Ishikawa (cell line): ENCODE results near the gene GNG4.

Source experiments
- CEBPB ChIP-seq: IDR thresholded peaks from 2 replicates; pipeline ENCODE4 v1.6.1; 2012
- CREB1 ChIP-seq: IDR thresholded peaks from 2 replicates; pipeline ENCODE4 v1.6.1; 2012; ENCODE audit warnings: low read depth
- EGR1 ChIP-seq: IDR thresholded peaks from 2 replicates; pipeline ENCODE4 v1.6.1; 2012
- EP300 ChIP-seq: IDR thresholded peaks from 2 replicates; pipeline ENCODE4 v1.6.1; 2012; ENCODE audit warnings: borderline replicate concordance
- FOXM1 ChIP-seq: IDR thresholded peaks from 2 replicates; pipeline ENCODE4 v1.6.1; 2012; ENCODE audit warnings: low read depth, borderline replicate concordance
- MAX ChIP-seq: IDR thresholded peaks from 2 replicates; pipeline ENCODE4 v1.6.1; 2012
- NFIC ChIP-seq: IDR thresholded peaks from 2 replicates; pipeline ENCODE4 v1.6.1; 2012
- RAD21 ChIP-seq: IDR thresholded peaks from 2 replicates; pipeline ENCODE4 v1.6.1; 2012; ENCODE audit warnings: low read depth
- REST ChIP-seq: IDR thresholded peaks from 2 replicates; pipeline ENCODE4 v1.6.1; 2012; ENCODE audit warnings: low read depth, mild to moderate bottlenecking
- TAF1 ChIP-seq: IDR thresholded peaks from 2 replicates; pipeline ENCODE4 v1.6.1; 2012; ENCODE audit warnings: low read depth, mild to moderate bottlenecking
- TCF12 ChIP-seq: IDR thresholded peaks from 2 replicates; pipeline ENCODE4 v1.6.1; 2012; ENCODE audit warnings: low read depth
- TEAD4 ChIP-seq: IDR thresholded peaks from 2 replicates; pipeline ENCODE4 v1.6.1; 2012
- USF1 ChIP-seq: IDR thresholded peaks from 2 replicates; pipeline ENCODE4 v1.6.1; 2012
- YY1 ChIP-seq: IDR thresholded peaks from 2 replicates; pipeline ENCODE4 v1.6.1; 2012; ENCODE audit warnings: low read depth
- ZBTB7A ChIP-seq: IDR thresholded peaks from 2 replicates; pipeline ENCODE4 v1.6.1; 2012; ENCODE audit warnings: low read depth

Gene GNG4

GRCh38 chr1:235557495-235557894, 92.1 kb downstream of the GNG4 start:
- TF ChIP-seq TAF1 (no peak), MAX (no peak), CEBPB (no peak), REST (no peak), TCF12 (no peak)

- TF ChIP-seq REST (no peak), EGR1 (no peak), ZBTB7A (no peak), FOXM1 (no peak), TAF1 (no peak), USF1 (no peak), NFIC (no peak), EP300 (no peak), RAD21 (no peak), MAX (no peak), YY1 (no peak)
Observed at GRCh38 chr1:235556807-235557206, 92.8 kb downstream of the GNG4 start.

- TF ChIP-seq NFIC (no peak), FOXM1 (no peak), RAD21 (no peak), YY1 (no peak), CREB1 (no peak), ZBTB7A (no peak)
Observed at GRCh38 chr1:235553112-235553551, 96.5 kb downstream of the GNG4 start.

GRCh38 chr1:235552146-235552716, 97.4 kb downstream of the GNG4 start:
- no peak for TF ChIP-seq CEBPB

GRCh38 chr1:235549351-235550139, 100.0 kb downstream of the GNG4 start:
- TF ChIP-seq ZBTB7A (no peak), TEAD4 (no peak), FOXM1 (no peak), CEBPB (no peak), NFIC (no peak), REST (no peak), MAX (no peak)
